Measurements from ENCODE around the gene MYO18B.

GRCh38 chr22:25815561-25815960 lies 73.6 kb downstream of the MYO18B start:
- no peak for TF ChIP-seq CSRNP3 (CRISPR knock-in tag; IDR thresholded peaks at IDR 0.05)
- no peak for TF ChIP-seq POU6F1 (CRISPR knock-in tag; IDR thresholded peaks at IDR 0.05; ENCODE audit: borderline replicate concordance, low read depth)
- TF ChIP-seq TSHZ2 (CRISPR knock-in tag; IDR thresholded peaks at IDR 0.05): no peak
- TF ChIP-seq PATZ1 (CRISPR knock-in tag; IDR thresholded peaks at IDR 0.05; ENCODE audit: borderline replicate concordance): no peak
- TF ChIP-seq GLIS3 (CRISPR knock-in tag; IDR thresholded peaks at IDR 0.05): no peak
